Activated CD8-positive, alpha-beta memory T cell treated with anti-CD3 and anti-CD28 coated beads, Interleukin-2, amount 50 U/mL, for 24 hours (primary cell): ENCODE results near the gene RNASEL.

Experiments
- DNase-seq: peaks from one replicate; pipeline ENCODE4 v3.0.0-alpha.2; 2020; ENCODE audit errors: extremely low read depth

RNASEL gene

DNA sequence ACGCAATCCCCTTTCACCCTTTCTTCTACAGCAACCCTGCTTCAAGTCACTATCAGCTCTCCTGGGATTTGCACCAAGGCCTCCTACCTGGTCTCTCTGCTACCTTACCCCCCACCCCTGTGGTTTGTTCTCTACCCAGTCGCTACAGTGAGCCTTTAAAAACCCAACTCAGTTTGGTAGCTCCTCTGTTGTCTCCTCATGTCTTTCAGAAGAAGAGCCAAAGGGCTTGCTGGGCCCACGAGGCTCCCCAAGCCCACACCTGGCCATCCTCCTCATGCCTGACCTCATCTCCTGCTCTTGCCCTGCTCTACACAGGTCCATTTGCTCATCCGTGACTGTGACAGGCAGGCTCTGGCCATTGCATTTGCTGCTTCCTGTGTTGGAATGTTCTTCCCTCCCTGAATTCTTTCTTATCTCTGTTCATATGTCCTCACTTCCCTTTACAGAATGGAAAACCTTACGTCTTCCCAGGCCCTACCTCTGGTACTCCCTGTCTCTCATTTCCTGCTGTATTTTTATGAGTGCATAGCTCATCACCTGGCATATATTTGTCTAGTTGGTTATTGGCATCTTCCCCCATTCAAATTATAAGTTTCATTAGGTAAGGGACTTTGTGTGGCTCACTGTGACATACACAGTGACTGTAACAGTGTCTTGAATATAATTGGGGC is 11.8 kb upstream of the RNASEL start:
- no peak for DNase-seq

DNA sequence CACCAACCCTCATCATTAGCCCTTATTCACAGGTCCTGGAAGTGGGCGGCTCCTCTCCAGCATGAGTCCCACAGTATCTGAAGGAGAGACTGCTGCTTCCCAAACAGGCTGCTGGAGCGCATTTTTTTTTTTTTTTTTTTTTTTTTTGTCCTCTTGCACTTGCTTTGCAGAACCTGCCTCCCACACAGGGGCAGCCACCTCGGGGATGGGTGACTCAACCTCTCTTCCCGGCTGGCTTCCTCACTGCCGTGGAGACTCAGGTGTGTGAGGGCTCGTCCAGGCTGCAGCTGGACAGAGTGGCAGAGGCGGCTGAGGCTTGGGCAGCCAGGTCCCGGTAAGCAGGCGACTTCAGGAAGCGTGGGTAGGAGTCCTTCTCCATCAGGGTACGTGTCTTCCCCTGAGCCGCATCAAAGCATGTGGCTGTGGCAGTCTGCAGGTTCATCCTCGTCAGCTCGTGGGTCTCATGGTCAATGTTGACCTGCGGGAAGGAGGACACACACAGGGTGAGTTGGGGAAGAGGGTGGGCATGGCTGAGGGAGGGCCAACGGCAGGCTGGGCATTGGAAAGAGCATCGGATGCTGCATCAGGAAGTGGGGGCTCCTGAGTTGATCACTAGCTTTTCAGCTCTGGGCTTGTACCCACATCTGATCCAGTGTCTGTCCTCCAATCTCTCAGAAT is 11.1 kb upstream of the RNASEL start:
- DNase-seq, result no peak

DNA sequence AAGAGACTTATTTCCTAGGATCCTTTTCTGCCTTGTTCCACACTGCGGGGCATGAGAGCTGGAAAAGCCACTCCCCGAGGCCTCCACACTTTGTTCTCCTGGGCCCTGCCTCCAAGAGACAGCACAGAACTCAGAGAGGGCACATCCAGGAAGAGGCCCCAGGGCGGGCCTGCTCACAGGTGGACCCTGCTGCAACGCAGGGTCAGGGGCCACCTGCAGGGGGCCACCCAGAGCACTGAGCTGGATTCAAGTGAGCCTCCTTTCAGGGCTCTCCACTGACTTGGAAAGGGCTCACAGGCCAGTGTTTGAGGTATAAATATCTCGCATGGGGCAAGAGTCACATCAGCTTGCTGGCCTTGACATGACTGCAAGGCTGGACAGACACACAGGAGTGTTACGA is 10.3 kb upstream of the RNASEL start:
- DNase-seq, result no peak

DNA sequence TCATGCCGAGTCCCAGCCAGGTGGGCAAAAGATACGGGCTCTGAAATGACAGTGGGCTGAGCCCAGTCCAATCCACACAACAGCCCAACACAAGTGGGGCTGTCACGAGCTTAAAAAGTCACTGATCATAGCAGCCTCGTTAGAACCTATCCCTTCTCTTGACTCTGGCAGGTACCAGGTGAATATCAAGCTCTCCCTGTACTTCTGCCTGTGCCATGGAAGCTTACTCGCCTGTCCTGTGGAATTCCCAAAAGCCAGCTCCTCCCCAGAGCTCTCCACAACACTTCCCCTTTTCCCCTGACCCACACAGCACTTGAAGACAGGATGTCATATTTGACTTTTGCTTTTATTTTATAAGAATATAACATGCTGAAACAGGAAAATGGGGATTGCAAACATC is 9.2 kb upstream of the RNASEL start:
- no peak for DNase-seq

DNA sequence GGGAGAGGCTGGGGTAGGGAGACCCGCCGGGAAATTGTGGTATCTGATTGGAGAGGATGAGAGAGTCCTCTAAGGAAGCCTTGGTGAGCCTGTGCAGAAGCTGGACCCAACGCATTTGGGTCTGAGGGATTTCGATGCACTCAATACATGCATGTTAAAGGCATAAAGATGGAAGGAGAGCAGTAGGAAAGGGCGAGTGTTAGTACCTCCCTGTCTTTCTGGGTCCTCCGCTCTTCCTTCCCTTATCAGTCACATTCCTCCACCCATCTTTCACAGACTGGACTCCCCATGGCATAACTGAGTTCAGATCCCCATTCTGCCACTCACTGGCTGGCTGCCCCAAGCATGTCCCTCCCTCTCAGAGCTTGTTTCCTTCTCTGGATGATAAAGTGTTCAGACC is 7.9 kb upstream of the RNASEL start:
- DNase-seq, result no peak

DNA sequence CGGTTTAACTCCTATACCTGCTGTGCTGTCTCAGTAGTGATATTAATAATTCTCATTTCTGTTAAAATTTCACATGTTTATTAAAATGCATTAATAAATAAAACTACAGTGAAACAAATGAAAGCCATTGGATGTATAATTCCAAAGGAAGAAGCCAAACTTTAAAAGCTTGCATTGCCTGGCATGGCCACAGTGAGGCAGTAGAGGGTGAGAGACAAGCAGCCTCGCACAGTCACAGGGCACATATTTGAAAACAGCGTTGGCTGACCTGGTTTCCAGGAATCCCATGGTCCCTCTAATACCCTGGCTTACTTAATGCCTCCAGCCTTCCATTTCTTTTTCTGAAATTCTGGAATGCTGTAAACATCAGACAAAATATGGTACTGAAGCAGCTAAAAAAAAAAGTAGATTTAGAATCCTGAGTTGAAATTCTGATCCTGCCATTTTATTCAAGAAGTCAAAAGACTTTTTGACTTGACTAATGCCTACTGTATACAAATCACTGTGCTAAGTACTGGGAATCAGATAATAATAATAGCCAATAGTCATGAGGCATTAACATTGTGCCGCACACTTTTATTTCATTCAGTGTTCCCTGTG is 6.7 kb upstream of the RNASEL start:
- no peak for DNase-seq

DNA sequence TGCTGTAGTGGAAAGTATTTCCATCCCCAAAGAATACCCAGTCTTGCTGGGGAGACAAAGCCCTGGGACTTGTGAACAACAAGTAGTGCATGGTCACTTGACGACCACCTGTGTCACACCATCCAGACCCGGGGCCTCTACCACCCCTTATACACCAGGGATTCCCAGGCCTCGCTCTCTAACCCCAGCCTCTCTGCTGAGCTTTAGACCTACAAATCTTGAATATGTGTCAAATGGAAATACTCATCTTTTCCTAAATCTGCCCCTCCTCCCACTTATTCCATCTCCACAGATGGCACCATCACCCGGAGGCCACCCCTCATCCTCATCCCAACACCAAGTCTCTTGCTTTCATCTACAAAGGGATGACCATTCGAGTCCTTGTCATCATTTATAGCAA is 875 bp upstream of the RNASEL start:
- DNase-seq, result no peak

DNA sequence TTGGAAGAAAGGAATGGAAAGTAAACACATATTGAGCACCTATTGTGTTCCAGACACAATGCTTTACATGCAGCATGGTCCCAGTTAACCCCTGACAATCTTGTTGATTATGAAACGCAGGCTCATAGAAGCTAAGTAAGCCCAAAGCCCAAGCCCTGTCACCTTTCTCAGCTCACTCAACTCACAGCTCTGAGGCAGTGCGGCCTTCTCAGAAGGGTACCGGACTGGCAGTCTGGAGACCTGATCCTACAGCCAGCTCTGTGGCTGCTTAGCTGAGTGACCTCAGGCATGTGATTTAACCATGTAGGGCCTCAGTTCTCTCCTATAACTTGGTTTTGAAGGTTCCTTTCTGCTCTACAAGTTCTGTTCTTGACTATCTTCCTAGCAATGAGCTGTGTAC is 464 bp upstream of the RNASEL start:
- no peak for DNase-seq

DNA sequence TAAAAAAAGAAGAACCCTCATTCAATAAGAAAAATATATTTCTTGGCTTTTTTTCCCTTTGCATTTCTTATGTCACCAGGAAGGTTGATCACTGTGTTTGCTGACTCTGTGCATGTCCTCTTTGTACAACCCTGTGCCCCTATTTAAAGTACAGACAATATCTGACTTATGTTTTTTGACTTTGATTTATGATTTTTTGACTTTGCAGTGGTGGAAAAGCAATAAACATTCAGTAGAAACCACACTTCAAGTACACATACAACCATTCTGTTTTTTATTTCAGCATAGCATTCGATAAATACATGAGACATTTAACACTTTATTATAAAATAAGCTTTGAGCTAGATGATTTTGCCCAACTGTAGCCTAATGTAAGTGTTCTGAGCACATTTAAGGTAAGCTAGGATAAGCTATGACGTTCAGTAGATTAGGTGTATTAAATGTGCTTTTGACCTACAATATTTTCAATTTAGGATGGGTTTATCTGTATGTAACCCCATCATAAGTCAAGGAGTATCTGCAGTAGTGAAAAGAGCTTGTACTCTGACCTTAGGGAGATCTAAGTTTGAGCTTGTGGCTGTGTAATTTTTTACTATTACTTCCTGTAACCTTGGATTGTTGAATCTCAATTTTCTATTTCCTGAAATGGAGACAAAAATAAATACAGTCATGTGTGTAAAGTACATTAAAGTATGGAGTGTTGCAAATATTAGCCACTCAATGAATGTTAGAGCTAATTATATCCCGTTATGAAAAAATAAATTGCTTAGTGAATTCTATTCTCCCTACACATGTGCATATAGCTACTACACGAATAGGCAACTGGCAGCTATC is 1.2 kb downstream of the RNASEL start:
- DNase-seq, result no peak

DNA sequence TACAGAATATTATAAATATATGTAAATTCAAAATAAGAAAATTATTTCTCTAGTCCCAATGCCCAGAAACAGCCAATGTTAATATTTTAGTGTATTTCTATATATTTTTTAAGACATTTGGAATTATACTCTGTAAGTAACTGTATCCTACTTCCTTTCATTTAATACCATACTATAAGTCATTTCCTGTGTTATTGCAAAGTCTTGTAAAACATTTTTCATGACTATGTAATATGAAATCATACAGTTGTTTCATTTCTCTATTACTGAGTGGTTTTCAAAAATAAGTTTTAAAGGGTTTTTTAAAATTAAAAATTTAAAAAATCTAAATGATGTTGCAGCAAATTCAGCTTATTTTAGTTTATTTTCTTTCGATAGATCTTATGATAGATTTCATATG is 2.0 kb downstream of the RNASEL start:
- DNase-seq, result no peak

DNA sequence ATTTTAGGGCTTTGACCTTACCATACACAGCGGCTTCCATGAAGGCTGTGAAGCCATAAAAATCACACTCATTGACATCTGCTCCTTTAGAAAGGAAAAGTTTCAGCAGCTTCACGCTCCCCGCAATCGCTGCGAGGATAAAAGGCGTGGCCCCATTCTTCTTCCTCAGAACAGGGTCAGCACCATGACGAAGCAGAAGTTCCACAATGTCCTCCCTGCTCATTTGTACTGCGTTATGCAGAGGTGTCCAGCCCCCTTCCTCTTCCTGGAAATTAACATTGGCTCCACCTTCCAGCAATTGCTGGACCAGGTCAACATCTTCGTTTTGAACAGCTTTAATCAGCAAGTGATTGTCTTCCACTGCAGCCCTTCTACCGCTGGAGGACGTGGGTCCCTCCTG is 2.7 kb downstream of the RNASEL start:
- no peak for DNase-seq

DNA sequence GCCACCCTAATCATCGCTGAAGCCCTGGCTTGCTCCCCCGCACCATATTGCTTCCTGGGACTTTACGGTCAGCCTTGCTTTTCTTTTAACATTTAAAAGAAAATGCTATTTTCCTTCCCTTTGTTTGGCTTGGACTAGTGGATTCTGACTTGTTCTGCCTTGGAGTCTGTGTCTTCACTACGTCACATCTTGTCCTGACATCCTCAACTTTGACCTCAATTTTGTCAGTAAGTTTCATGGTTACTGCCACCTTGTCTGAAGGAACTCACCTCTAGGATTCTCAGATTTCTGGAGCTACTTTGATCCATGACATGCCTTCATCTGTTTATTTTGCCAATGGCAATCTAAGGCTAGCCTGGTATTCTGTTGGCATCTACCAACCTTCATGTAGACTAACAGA is 4.3 kb downstream of the RNASEL start:
- DNase-seq, result no peak

DNA sequence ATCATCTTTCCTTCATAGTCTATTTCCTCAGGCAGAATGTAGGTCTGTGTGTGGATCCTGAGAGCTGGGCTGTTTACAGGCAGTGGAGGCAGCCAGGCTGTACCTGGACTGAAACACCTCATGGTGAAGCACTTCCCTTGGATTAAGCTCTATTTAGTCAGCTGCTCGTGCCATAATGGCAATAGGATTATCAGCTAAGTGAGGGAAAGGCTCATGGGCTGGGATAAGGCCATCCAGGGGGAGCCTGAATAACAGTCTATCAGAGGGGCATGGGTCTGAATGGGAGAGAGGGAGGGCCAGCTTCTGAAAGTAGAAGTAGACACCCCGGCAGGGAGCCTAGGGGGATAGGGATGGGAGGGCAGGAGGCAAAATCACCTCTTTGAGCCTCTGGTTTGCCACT is 8.3 kb downstream of the RNASEL start:
- DNase-seq, result no peak

DNA sequence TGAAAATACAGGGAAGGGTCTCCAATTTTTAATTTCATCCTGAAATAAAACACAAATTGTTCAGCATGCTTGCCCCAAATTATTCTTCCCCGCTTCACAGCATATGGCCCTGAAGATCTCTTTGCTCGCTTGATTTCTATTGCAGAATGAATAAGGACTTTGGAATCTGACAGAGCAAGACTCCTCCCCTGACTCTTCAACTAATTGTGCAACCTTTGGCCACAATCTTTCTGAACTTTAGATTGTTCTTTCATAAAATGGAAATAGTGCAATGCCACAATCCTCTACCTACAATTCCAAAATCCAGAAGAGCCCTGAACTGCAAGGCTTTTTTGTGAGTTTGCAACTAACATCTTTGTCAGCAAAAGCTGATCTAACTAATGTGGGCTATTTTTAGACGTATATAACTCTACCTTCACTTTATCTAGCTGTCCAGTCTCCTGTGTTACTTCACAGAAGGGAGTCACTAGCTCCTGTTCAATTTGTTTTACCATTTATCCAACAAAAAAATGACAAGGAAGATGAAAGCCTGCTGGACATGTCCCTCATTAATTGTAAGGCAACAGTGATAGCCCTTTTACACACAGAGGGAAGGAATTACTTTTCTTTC is 13.4 kb downstream of the RNASEL start:
- DNase-seq, result no peak

DNA sequence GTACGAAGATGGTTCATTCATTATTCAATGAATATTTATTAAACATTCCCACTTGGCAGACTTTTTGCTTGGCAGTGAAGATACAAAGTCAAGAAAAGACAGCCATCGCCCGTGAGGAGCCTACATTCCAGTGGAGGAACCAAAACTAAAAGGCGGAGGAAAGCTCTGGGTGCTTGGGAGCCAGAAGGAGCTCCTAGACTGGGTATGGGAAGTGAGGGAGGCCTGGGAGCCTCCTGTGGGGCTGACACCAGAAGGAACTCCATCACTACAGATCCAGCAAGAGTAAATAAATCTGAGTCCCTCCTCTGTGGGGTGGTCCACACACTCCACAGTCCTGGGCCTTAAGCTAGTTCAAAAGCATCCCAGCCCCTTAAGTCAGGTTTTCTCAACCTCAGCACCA is 14.9 kb downstream of the RNASEL start:
- no peak for DNase-seq

DNA sequence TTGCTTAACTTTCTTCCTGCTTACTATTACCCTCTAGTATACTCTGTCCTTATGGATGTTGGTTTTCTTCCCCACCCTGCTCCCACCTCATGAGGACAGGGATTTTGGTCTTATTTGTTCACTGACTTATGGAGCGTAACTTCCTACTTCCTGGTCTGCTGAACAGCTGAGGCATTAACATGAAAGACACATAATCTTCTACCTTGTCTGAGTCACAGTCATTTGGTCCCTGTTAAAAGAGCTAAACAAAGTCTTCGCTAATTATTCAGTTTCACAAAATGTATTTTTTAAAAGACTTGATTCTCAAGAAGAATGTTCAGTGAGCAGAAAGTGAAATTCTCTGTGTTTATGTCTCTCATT is 18.5 kb downstream of the RNASEL start:
- no peak for DNase-seq

DNA sequence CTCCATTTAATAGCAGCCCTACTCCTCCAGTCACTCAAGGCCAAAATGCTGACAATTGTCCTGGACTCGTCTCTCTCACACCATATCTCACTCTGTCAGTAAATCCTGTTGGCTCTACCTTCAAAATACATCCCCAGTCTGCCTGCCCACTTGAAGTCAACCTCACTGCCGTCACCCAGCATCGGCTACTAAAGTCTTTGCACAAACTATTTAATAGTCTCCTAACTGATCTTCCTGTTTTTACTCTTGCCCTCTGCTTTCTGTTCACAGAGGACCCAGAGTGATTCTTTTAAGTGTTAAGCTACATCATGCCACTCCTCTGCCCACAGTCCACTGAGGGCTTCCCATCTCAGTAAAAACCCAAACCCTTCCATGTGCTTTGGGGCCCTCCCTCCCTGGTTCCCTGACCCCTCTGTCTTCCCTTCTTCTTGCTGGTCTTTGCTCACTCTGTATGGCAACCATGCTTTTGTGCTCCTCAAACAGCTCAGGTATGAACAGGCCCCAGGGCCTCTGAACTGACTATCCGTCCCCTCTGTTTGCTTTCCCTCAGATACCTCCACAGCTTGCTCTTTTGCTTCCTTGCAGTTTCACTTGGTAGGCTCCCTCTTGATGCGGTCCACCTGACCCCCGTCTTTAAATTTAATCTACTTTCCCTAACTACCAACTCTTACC is 19.0 kb downstream of the RNASEL start:
- DNase-seq, result no peak

DNA sequence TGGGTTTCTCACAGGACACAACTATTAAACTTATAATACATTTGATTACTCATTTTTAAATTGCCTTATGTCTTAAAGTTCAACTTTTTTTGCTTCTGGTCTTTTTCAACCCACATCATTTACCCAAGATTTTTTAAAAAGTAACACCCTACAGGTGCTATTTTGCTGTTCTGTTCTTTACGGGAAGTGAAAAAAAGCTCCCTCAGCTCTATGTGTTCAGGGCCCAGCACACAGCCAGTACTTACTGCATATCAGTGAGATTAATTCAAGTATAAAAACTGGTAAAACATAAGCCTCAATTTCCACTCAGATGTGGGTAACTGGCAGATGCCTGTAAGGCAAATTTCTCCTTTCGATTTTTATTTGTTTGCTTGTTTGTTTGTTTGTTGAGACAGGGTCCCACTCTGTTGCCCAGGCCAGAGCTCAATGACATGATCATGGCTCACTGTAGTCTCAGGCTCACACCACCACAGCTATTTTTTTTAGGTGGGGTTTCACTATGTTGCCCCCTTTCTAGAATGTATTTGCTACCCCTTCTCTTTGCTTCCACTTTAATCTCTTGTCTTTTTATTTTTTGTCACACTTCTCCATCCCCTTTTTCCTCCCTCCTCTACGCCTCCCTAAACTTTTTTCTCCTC is 20.3 kb downstream of the RNASEL start:
- no peak for DNase-seq

DNA sequence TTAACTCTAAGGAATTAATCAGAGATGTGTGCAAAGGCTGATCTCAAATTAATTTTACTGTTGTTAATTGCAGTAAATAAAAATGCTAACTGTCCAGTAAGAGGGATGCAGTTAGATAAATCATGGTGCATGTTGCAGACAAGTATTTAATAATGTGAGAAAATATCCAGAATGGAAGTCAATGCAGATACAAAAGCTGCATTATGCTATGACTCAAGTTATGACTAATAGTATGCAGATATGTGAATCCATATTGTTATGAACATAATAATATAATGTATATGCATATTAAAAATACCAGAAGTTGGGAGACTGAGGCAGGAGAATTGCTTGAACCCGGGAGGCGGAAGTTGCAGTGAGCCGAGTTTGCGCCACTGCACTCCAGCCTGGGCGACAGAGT is 21.4 kb downstream of the RNASEL start:
- no peak for DNase-seq

DNA sequence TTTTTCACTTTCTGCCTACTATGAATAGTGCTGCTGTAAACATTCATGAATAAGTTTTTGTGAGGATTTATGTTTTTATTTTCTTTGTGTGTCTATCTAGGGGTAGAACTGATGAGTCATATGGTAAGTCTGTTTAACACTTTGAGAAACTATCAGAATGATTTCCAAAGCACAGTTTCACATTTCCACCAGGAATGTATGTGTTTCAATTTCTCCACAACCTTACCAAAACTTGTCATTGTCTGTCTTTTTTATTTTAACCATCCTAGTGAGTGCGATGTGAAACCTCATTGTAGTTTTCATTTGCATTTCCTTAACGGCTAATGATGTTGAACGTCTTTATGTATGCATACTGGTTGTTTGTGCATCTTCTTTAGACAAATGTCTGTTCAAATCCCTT is 23.5 kb downstream of the RNASEL start:
- DNase-seq, result no peak

DNA sequence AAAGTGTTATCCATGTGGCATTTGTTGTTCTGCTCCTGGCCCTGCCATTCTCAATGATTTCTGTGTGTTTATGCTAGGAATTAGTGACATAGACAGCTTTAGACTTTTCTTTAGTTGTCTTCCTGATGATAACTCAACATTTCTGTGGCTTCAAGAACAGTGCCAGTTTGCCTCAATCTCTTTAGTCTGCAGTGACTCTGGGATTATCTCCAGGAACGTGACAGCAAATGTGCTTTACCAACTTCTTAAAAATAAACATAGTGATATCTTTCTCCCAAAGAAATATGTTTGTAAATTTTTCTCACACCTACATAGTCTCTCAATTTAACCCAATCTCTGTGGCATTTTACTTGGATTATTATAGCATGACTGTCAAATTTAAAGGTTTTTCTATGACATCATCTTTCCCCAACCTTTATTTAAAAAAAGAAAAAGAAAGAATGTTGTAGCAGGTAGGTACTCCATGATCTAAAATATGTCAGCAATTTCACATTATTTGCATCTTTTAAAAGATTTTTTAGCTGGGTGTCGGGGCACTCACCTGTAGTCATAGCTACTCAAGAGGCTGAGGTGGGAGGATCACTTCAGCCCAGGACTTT is 24.6 kb downstream of the RNASEL start:
- DNase-seq, result no peak
